Measurements from ENCODE around the gene WWOX. TPM values are rescaled to one million over a fixed set of nuclear protein-coding genes. Genes with fewer than 3 reads are reported as not detected.

The WWOX gene
- total and polyA plus RNA-seq, 2 of the 13 experiments (the other 11 are each of a cell fraction or from before 2014, with no cell fraction given), result 9.1 to 37.4 TPM

- TF ChIP-seq ZNF414 (CRISPR knock-in tag; IDR thresholded peaks at IDR 0.05) (no peak), HDAC2 (CRISPR knock-in tag; IDR thresholded peaks at IDR 0.05) (no peak), MAX (IDR thresholded peaks at IDR 0.05) (no peak)
These were observed 56.4 kb downstream of the WWOX start (continued) for GRCh38 chr16:78155791-78156345.

DNA sequence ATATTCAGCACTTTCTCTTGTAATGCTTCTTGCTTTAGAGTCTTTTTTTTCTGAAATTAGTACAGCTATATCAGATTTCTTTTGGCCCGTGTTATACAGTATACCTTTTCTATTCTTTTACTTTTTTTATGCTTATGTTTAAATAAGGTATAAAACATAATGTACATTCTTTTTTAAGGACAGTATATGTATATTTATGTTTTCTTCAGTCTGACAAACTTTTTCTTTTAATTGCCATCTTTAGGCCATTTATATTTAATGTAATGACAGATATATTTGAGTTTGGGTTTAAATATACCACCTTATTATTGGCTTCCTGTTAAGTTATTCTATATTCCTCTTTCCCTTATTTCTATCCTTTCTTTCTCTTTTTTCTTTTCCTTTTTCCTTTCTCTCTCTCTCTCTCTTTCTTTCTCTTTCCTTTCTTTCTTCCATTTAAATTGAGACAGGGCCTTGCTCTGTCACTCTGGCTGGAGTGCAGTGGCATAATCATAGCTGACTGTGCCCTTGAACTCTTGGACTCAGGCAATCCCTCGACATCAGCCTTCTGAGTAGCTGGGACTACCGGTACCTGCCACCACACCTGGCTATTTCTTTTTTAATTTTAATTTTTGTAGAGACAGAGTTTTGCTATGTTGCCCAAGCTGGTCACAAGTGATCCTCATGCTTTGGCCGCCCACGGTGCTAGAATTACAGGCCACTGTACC lies 61.7 kb downstream of the WWOX start:
- Histone ChIP-seq H3K27ac (ENCODE audit: extremely low read length, insufficient read depth, low read length) (no peak overlapping the region), H3K36me3 (replicated peaks in 1 of 2; ENCODE audit: control insufficient read depth in 1 of 2, insufficient read depth in 2 of 2, low read length in 2 of 2) (no peaks in the 10 kb centered on the region), H3K9ac (ENCODE audit: insufficient read depth, low read depth, low read length) (no peak overlapping the region), H3K27me3 (ENCODE audit: control insufficient read depth in 1 of 2, insufficient read depth in 2 of 2, low read length in 2 of 2) (no peaks in the 10 kb centered on the region), H3K4me2 (ENCODE audit: low read depth, low read length) (no peak overlapping the region), H2AFZ (ENCODE audit: low read length) (no peak overlapping the region), H3K4me1 (ENCODE audit: insufficient read depth, low read length) (peaks cover 6% of the 10 kb centered on the region), H3K9me3 (ENCODE audit: low read length) (no peaks in the 10 kb centered on the region), H4K20me1 (ENCODE audit: insufficient read depth, low read length) (no peaks in the 10 kb centered on the region), H3K79me2 (ENCODE audit: insufficient read depth, low read length) (no peaks in the 10 kb centered on the region), H3K4me3 (replicated peaks in 1 of 3; ENCODE audit: insufficient read depth in 1 of 3, low read depth in 2 of 3, low read length in 3 of 3) (no peak overlapping the region)
- WGBS (ENCODE audit: low lambda C conversion rate), result 76% methylated on average over 5 of the region's 5 CpGs
- intact Hi-C loops (cut with micrococcal nuclease; ENCODE audit: unreplicated experiment) (no loop called here), in situ Hi-C loops (cut with HindIII; ENCODE audit: extremely low pct_ligation_motif_present, low pct_unique_long_range_greater_than_20kb) (no loop called here)
- DNase-seq (ENCODE audit: low spot score) (no peak), FAIRE-seq (no peak), ATAC-seq (no peak)
- ChIA-PET POLR2A (no interaction called here), CTCF (ENCODE audit: low intra/inter-chr PET ratio, low total read pairs) (no interaction called here)
- TF ChIP-seq HNF4A (CRISPR knock-in tag; IDR thresholded peaks at IDR 0.05) (peak; percentile 65), ZNF512 (CRISPR knock-in tag; IDR thresholded peaks at IDR 0.05) (no peak), ZNF629 (CRISPR knock-in tag; conservative IDR thresholded peaks at IDR 0.05) (no peak), RARA (CRISPR knock-in tag; IDR thresholded peaks at IDR 0.05) (peak; percentile 38; the same call in 1 of the 2 replicates), ZNF710 (CRISPR knock-in tag; IDR thresholded peaks at IDR 0.05; ENCODE audit: borderline replicate concordance) (peak; percentile 34; the same call in 1 of the 2 replicates), ZFP90 (CRISPR knock-in tag; IDR thresholded peaks at IDR 0.05; ENCODE audit: borderline replicate concordance) (peak; percentile 98; the same call in 1 of the 2 replicates), BCL6 (CRISPR knock-in tag; IDR thresholded peaks at IDR 0.05) (0 out of 2 replicates have a peak, but pooled peaks have one; percentile 29), CC2D1A (CRISPR knock-in tag; IDR thresholded peaks at IDR 0.05) (no peak), FOSL1 (CRISPR knock-in tag; IDR thresholded peaks at IDR 0.05; ENCODE audit: borderline replicate concordance) (no peak), KDM2A (CRISPR knock-in tag; IDR thresholded peaks at IDR 0.05; ENCODE audit: borderline replicate concordance, low read depth) (no peak), ZNF781 (CRISPR knock-in tag; IDR thresholded peaks at IDR 0.05; ENCODE audit: borderline replicate concordance, not compliant biosample characterization) (no peak)
- no TSS peak for BruUV-seq (replicated peaks)
